Muscle of leg (tissue), 11 donors: ENCODE data around the gene FMN1. TPM values are rescaled to one million over a fixed set of nuclear protein-coding genes. Genes with fewer than 3 reads are reported as not detected.

Source experiments
- DNase-seq: peaks from one replicate; pipeline ENCODE4 v3.0.0; 2013
- H3K27ac ChIP-seq: one replicate; pipeline ENCODE4 v1.5.1; 2013; ENCODE audit warnings: mild to moderate bottlenecking, low read length, control low read depth
- H3K27me3 ChIP-seq: one replicate; pipeline ENCODE4 v1.6.1; 2013; ENCODE audit warnings: low read length; ENCODE audit not compliant: control insufficient read depth, insufficient read depth
- H3K36me3 ChIP-seq: one replicate; pipeline ENCODE4 v1.6.1; 2013; ENCODE audit warnings: low read length; ENCODE audit not compliant: control insufficient read depth, insufficient read depth
- H3K4me1 ChIP-seq: one replicate; pipeline ENCODE4 v1.6.1; 2013; ENCODE audit warnings: low read length; ENCODE audit not compliant: control insufficient read depth, insufficient read depth
- H3K4me3 ChIP-seq: one replicate; pipeline ENCODE4 v1.5.1; 2013; ENCODE audit warnings: low read length, control low read depth
- H3K9me3 ChIP-seq: replicated peaks from 2 replicates; pipeline ENCODE4 v1.6.1; 2013; ENCODE audit warnings: low read depth, low read length; ENCODE audit not compliant: control insufficient read depth
- WGBS: methylation state at CpG from one replicate; pipeline ENCODE4 v1.1.5; 2013; ENCODE audit warnings: missing lambda C conversion rate; ENCODE audit not compliant: insufficient coverage; 5-methylcytosine and 5-hydroxymethylcytosine counted together
- polyA plus RNA-seq, 8 donors: library from polyadenylated mRNA; unstranded; fragments of 120-200 nt; gene quantifications; one replicate each; pipeline versions ENCODE4 v1.2.1 to v1.2.3, GENCODE V29; 2013; ENCODE audit warnings: inconsistent platforms in 1 of 8, low replicate concordance in 1 of 8; ENCODE audit not compliant: insufficient read length in 8 of 8, insufficient read depth in 1 of 8
- total RNA-seq: library from RNA; stranded (reverse); fragments of 120-200 nt; gene quantifications from one replicate; pipeline ENCODE4 v1.2.4, GENCODE V29; 2013

Gene FMN1
- total and polyA plus RNA-seq, 9 donors, result 0.50 to 3.5 (median 1.0) TPM

GRCh38 chr15:33218071-33218491 is 23.6 kb upstream of the FMN1 start:
- DNase-seq, result no peak
- Histone ChIP-seq H3K36me3 (no peaks in the 10 kb centered on the region), H3K27ac (no peak overlapping the region), H3K4me1 (no peaks in the 10 kb centered on the region), H3K27me3 (no peaks in the 10 kb centered on the region), H3K9me3 (no peaks in the 10 kb centered on the region), H3K4me3 (no peak overlapping the region)
- WGBS, result no CpG with 5 or more reads among the region's 2 CpGs

GRCh38 chr15:33215941-33216872 is 21.7 kb upstream of the FMN1 start:
- Histone ChIP-seq H3K27ac (no peak overlapping the region), H3K9me3 (no peaks in the 10 kb centered on the region), H3K36me3 (no peaks in the 10 kb centered on the region), H3K27me3 (no peaks in the 10 kb centered on the region), H3K4me3 (no peak overlapping the region), H3K4me1 (peaks cover 2% of the 10 kb centered on the region)
- no peak for DNase-seq
- WGBS, result no CpG with 5 or more reads among the region's 3 CpGs

GRCh38 chr15:33211176-33211808 is 16.8 kb upstream of the FMN1 start:
- no peaks in the 10 kb centered on the region for H3K36me3 ChIP-seq
- peak; percentile 65 for DNase-seq
- H3K27ac ChIP-seq, result no peak overlapping the region
- no peaks in the 10 kb centered on the region for H3K9me3 ChIP-seq
- no peaks in the 10 kb centered on the region for H3K27me3 ChIP-seq
- no peak overlapping the region for H3K4me3 ChIP-seq
- 50% methylated on average over 1 of the region's 3 CpGs for WGBS
- peaks cover 2% of the 10 kb centered on the region for H3K4me1 ChIP-seq

- Histone ChIP-seq H3K9me3 (no peaks in the 10 kb centered on the region), H3K27me3 (no peaks in the 10 kb centered on the region), H3K4me3 (no peak overlapping the region), H3K36me3 (no peaks in the 10 kb centered on the region), H3K27ac (no peak overlapping the region), H3K4me1 (peaks cover 2% of the 10 kb centered on the region)
- DNase-seq, result no peak
- WGBS, result no CpG with 5 or more reads among the region's 2 CpGs
Observed at GRCh38 chr15:33209575-33210481, 15.3 kb upstream of the FMN1 start.

GRCh38 chr15:33207646-33208045 is 13.1 kb upstream of the FMN1 start:
- peaks cover 2% of the 10 kb centered on the region for H3K4me1 ChIP-seq
- H3K27ac ChIP-seq, result no peak overlapping the region
- no peaks in the 10 kb centered on the region for H3K27me3 ChIP-seq
- H3K36me3 ChIP-seq, result no peaks in the 10 kb centered on the region
- DNase-seq, result no peak
- H3K4me3 ChIP-seq, result no peak overlapping the region
- WGBS, result no CpG with 5 or more reads among the region's 4 CpGs
- no peaks in the 10 kb centered on the region for H3K9me3 ChIP-seq

GRCh38 chr15:33206366-33206765 is 11.9 kb upstream of the FMN1 start:
- H3K4me1 ChIP-seq, result peaks cover under 1% of the 10 kb centered on the region
- no peak for DNase-seq
- H3K9me3 ChIP-seq, result no peaks in the 10 kb centered on the region

GRCh38 chr15:33204926-33205325 is 10.4 kb upstream of the FMN1 start:
- no peaks in the 10 kb centered on the region for H3K9me3 ChIP-seq
- no peak overlapping the region for H3K27ac ChIP-seq
- no peak overlapping the region for H3K4me3 ChIP-seq
- WGBS, result 100% methylated on average over 2 of the region's 3 CpGs
- no peaks in the 10 kb centered on the region for H3K4me1 ChIP-seq
- DNase-seq, result no peak
- no peaks in the 10 kb centered on the region for H3K36me3 ChIP-seq
- H3K27me3 ChIP-seq, result no peaks in the 10 kb centered on the region

More at GRCh38 chr15:33206366-33206765, 11.9 kb upstream of the FMN1 start:
- Histone ChIP-seq H3K4me3 (no peak overlapping the region), H3K36me3 (no peaks in the 10 kb centered on the region), H3K27ac (no peak overlapping the region), H3K27me3 (no peaks in the 10 kb centered on the region)
- 100% methylated on average over 1 of the region's 3 CpGs for WGBS

- H3K4me1 ChIP-seq, result no peaks in the 10 kb centered on the region
- H3K27ac ChIP-seq, result no peak overlapping the region
- H3K27me3 ChIP-seq, result no peaks in the 10 kb centered on the region
- DNase-seq, result no peak
- H3K9me3 ChIP-seq, result no peaks in the 10 kb centered on the region
- no peak overlapping the region for H3K4me3 ChIP-seq
- H3K36me3 ChIP-seq, result no peaks in the 10 kb centered on the region
Observed at GRCh38 chr15:33204087-33204486, 9.6 kb upstream of the FMN1 start.

- no peak overlapping the region for H3K4me3 ChIP-seq
- DNase-seq, result peak; percentile 64
- H3K27ac ChIP-seq, result no peak overlapping the region
Observed at GRCh38 chr15:33201491-33202231, 7.1 kb upstream of the FMN1 start.

More at GRCh38 chr15:33201491-33202231, 7.1 kb upstream of the FMN1 start:
- no peaks in the 10 kb centered on the region for H3K36me3 ChIP-seq
- 13% methylated on average over 3 of the region's 9 CpGs for WGBS
- H3K9me3 ChIP-seq, result no peaks in the 10 kb centered on the region
- peaks cover 2% of the 10 kb centered on the region for H3K27me3 ChIP-seq
- H3K4me1 ChIP-seq, result no peaks in the 10 kb centered on the region
